GM18498 (cell line): ENCODE data around the gene ABCG4.
"Not testable (repeated sequence)": the region's sequence is repeated elsewhere in the genome, so short reads cannot be mapped to it uniquely, and the experiment has no call there.

Experiments used
- ATAC-seq: cut with Tn5 transposase; IDR thresholded peaks from one replicate; pipeline ENCODE4 v1.9.1; 2021; ENCODE audit warnings: mild to moderate bottlenecking, moderate library complexity; ENCODE audit not compliant: unreplicated experiment

ABCG4 gene

GRCh38 chr11:119152604-119153003 lies 3.8 kb downstream of the ABCG4 start:
- ATAC-seq = no peak

- no peak for ATAC-seq
Observed at GRCh38 chr11:119153049-119153818, 4.4 kb downstream of the ABCG4 start.

- no peak for ATAC-seq
Observed at GRCh38 chr11:119154178-119154577, 5.3 kb downstream of the ABCG4 start.

GRCh38 chr11:119155733-119156492 lies 7.1 kb downstream of the ABCG4 start:
- no peak for ATAC-seq

- no peak for ATAC-seq
Observed at GRCh38 chr11:119156496-119156895, 7.6 kb downstream of the ABCG4 start.

- no peak for ATAC-seq
Observed at GRCh38 chr11:119157063-119157462, 8.2 kb downstream of the ABCG4 start.

- ATAC-seq = no peak
Observed at GRCh38 chr11:119158467-119158866, 9.6 kb downstream of the ABCG4 start.

GRCh38 chr11:119160151-119160550 lies 11.3 kb downstream of the ABCG4 start:
- no peak for ATAC-seq

GRCh38 chr11:119161871-119162270 lies 13.0 kb downstream of the ABCG4 start:
- no peak for ATAC-seq

- ATAC-seq = no peak
Observed at GRCh38 chr11:119166368-119167076, 17.7 kb downstream of the ABCG4 start.

- not testable (repeated sequence) for ATAC-seq
Observed at GRCh38 chr11:119167077-119167458, 18.2 kb downstream of the ABCG4 start.

GRCh38 chr11:119167933-119168332 lies 19.1 kb downstream of the ABCG4 start:
- ATAC-seq = no peak

- peak; percentile 91 for ATAC-seq
Observed at GRCh38 chr11:119168471-119169281, 19.8 kb downstream of the ABCG4 start, which contains the start of gene NLRX1. Gene NLRX1 (plus strand): TSS chr11:119168725. CDS start chr11:119171404, 2,679 bp downstream.

- peak; percentile 8 for ATAC-seq
Observed at GRCh38 chr11:119169282-119169719, 20.4 kb downstream of the ABCG4 start.

- no peak for ATAC-seq
Observed at GRCh38 chr11:119172513-119172912, 23.7 kb downstream of the ABCG4 start.

- no peak for ATAC-seq
Observed at GRCh38 chr11:119173453-119173852, 24.6 kb downstream of the ABCG4 start.

- ATAC-seq = no peak
Observed at GRCh38 chr11:119175493-119176077, 26.7 kb downstream of the ABCG4 start.

- ATAC-seq = no peak
Observed at GRCh38 chr11:119178166-119178680, 29.4 kb downstream of the ABCG4 start.

- no peak for ATAC-seq
Observed at GRCh38 chr11:119179342-119179741, 30.5 kb downstream of the ABCG4 start.

GRCh38 chr11:119179983-119180382 lies 31.1 kb downstream of the ABCG4 start:
- ATAC-seq = no peak
